H1 (cell line): ENCODE measurements around the gene FAT1.

Experiments used
- JUND ChIP-seq: IDR thresholded peaks from 2 replicates; pipeline ENCODE4 v1.6.1; 2011; ENCODE audit warnings: mild to moderate bottlenecking, improper control_type of control experiment, low read length
- MAFK ChIP-seq: IDR thresholded peaks from 2 replicates; pipeline ENCODE4 v1.6.1; 2012; ENCODE audit warnings: low read depth, mild to moderate bottlenecking, improper control_type of control experiment, low read length
- SP4 ChIP-seq: IDR thresholded peaks from 2 replicates; pipeline ENCODE4 v1.6.1; 2012; ENCODE audit warnings: low read length, inconsistent platforms
- TF ChIP-seq, protein P1 (sequence below), 3 experiments: IDR thresholded peaks; 1 replicate in 2 of 3; 2 replicates in 1 of 3; pipeline versions ENCODE4 v1.5.1 to v1.6.1; 2011; ENCODE audit warnings: low read length in 3 of 3, mild to moderate bottlenecking in 3 of 3, inconsistent platforms in 2 of 3, low read depth in 1 of 3, moderate library complexity in 1 of 3; ENCODE audit not compliant: insufficient read depth in 1 of 3; ENCODE audit errors: control extremely low read depth in 1 of 3

DNA sequence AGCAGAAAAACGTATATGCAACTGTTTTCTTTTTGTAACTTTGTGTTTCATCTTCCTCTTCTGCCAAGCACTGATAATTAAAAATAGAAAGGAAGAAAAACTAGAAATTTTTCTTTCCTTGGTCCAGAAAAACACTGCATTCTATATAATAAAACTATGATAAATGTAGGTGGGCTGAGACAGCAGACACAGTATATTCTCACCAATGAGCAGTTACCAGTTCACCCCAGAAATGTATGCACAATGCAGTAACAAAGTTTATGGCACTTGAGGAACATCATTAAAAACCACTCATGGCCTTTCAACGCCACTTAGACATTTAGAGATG lies 79.4 kb downstream of the FAT1 start:
- TF ChIP-seq, protein P1, sequence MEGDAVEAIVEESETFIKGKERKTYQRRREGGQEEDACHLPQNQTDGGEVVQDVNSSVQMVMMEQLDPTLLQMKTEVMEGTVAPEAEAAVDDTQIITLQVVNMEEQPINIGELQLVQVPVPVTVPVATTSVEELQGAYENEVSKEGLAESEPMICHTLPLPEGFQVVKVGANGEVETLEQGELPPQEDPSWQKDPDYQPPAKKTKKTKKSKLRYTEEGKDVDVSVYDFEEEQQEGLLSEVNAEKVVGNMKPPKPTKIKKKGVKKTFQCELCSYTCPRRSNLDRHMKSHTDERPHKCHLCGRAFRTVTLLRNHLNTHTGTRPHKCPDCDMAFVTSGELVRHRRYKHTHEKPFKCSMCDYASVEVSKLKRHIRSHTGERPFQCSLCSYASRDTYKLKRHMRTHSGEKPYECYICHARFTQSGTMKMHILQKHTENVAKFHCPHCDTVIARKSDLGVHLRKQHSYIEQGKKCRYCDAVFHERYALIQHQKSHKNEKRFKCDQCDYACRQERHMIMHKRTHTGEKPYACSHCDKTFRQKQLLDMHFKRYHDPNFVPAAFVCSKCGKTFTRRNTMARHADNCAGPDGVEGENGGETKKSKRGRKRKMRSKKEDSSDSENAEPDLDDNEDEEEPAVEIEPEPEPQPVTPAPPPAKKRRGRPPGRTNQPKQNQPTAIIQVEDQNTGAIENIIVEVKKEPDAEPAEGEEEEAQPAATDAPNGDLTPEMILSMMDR (IDR thresholded peaks at IDR 0.05; ENCODE audit: control extremely low read depth in 1 of 3, insufficient read depth in 1 of 3, low read depth in 1 of 3, low read length in 3 of 3): no peak
- TF ChIP-seq SP4 (no peak), MAFK (no peak), JUND (no peak)
